ENCODE data around the gene VRK3. TPM values are rescaled to one million over a fixed set of nuclear protein-coding genes. Genes with fewer than 3 reads are reported as not detected.
"Not testable (repeated sequence)": the region's sequence is repeated elsewhere in the genome, so short reads cannot be mapped to it uniquely, and the experiment has no call there.

Gene VRK3
- total RNA-seq, 4 donors from 2014 or later: 26.3 to 67.7 (median 50.0) TPM

DNA sequence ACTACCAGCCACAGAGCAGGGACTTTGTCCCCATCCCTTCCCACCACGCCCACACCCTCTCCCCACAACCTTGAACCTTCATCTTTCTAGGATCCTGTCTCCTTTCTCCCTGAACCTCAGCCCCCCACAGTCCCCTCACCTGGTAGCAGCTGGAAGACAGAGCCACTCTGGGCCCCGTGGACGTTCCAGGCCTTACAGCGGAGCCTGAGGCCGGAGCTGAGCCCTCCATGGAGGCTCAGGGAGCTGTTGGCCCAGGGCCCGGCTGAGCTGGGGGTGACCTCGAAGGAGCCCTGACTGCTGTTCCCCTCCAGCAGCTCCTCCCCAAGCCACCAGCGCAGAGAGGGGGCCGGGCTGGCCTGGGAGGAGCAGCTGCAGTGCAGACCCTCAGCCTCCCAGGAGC, 67.0 kb downstream of the VRK3 start:
- H3K36me3 ChIP-seq; H3K4me3 ChIP-seq; DNase-seq; H3K9me3 ChIP-seq; intact Hi-C loops (cut with DNase I; ENCODE audit: low total_unique reads); H3K27ac ChIP-seq; in situ Hi-C loops (cut with MboI; ENCODE audit: low pct_ligation_motif_present in 1 of 4, low pct_unique_long_range_greater_than_20kb in 1 of 4, low sequenced_read_pairs in 3 of 4): not testable (repeated sequence)
- Histone ChIP-seq H3K27me3 (peaks cover 12% of the 10 kb centered on the region), H3K4me1 (peaks cover 3 to 47% (median 19%) of the 10 kb centered on the region in 4 donors)
- 40 to 45% methylated on average over 1 to 5 of the region's 9 CpGs for WGBS, 2 donors (ENCODE audit: low coverage in 1 of 2)

- no peak for TF ChIP-seq POLR2A (IDR thresholded peaks at IDR 0.05)
- TF ChIP-seq EP300 (IDR thresholded peaks at IDR 0.05; ENCODE audit: low read depth): no peak
- TF ChIP-seq, protein P1, sequence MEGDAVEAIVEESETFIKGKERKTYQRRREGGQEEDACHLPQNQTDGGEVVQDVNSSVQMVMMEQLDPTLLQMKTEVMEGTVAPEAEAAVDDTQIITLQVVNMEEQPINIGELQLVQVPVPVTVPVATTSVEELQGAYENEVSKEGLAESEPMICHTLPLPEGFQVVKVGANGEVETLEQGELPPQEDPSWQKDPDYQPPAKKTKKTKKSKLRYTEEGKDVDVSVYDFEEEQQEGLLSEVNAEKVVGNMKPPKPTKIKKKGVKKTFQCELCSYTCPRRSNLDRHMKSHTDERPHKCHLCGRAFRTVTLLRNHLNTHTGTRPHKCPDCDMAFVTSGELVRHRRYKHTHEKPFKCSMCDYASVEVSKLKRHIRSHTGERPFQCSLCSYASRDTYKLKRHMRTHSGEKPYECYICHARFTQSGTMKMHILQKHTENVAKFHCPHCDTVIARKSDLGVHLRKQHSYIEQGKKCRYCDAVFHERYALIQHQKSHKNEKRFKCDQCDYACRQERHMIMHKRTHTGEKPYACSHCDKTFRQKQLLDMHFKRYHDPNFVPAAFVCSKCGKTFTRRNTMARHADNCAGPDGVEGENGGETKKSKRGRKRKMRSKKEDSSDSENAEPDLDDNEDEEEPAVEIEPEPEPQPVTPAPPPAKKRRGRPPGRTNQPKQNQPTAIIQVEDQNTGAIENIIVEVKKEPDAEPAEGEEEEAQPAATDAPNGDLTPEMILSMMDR (IDR thresholded peaks at IDR 0.05): no peak
- no peak for TF ChIP-seq POLR2AphosphoS5 (IDR thresholded peaks at IDR 0.05)
- Histone ChIP-seq H3K36me3 (no peaks in the 10 kb centered on the region), H3K4me1 (peaks cover 3 to 55% (median 22%) of the 10 kb centered on the region in 4 donors), H3K9me3 (no peaks in the 10 kb centered on the region), H3K27ac (no peak overlapping the region), H3K4me3 (no peak overlapping the region), H3K27me3 (peaks cover 12% of the 10 kb centered on the region)
- WGBS, 2 donors (ENCODE audit: low coverage in 1 of 2): 55 to 61% methylated on average over 9 to 10 of the region's 10 CpGs
- no peak for DNase-seq
- intact Hi-C loops (cut with DNase I; ENCODE audit: low total_unique reads) (no loop called here), in situ Hi-C loops (cut with MboI; ENCODE audit: low pct_ligation_motif_present in 1 of 4, low pct_unique_long_range_greater_than_20kb in 1 of 4, low sequenced_read_pairs in 3 of 4) (no loop called here)
Measured at GRCh38 chr19:49957262-49957915, 67.8 kb downstream of the VRK3 start.

- Histone ChIP-seq H3K36me3 (no peaks in the 10 kb centered on the region), H3K9me3 (no peaks in the 10 kb centered on the region), H3K4me1 (peaks cover 3 to 66% (median 29%) of the 10 kb centered on the region in 4 donors), H3K27ac (peak overlapping the region in 1 of 4 donors; percentile 70), H3K27me3 (peaks cover 12% of the 10 kb centered on the region), H3K4me3 (no peak overlapping the region)
- intact Hi-C loops (cut with DNase I; ENCODE audit: low total_unique reads) (no loop called here), in situ Hi-C loops (cut with MboI; ENCODE audit: low pct_ligation_motif_present in 1 of 4, low pct_unique_long_range_greater_than_20kb in 1 of 4, low sequenced_read_pairs in 3 of 4) (no loop called here)
- 56 to 61% methylated on average over 9 of the region's 9 CpGs for whole genome bisulfite sequencing, 2 donors (ENCODE audit: low coverage in 1 of 2)
- DNase-seq: no peak
- TF ChIP-seq EP300 (IDR thresholded peaks at IDR 0.05; ENCODE audit: low read depth) (no peak), POLR2A (IDR thresholded peaks at IDR 0.05) (no peak), POLR2AphosphoS5 (IDR thresholded peaks at IDR 0.05) (no peak)
- TF ChIP-seq, protein P1 (IDR thresholded peaks at IDR 0.05): no peak
Measured at GRCh38 chr19:49956115-49956495, 69.1 kb downstream of the VRK3 start.

GRCh38 chr19:49954933-49955332, 70.2 kb downstream of the VRK3 start:
- intact Hi-C loops (cut with DNase I; ENCODE audit: low total_unique reads): no loop called here
- peaks cover 12% of the 10 kb centered on the region for H3K27me3 ChIP-seq
- H3K36me3 ChIP-seq: no peaks in the 10 kb centered on the region
- H3K27ac ChIP-seq: peak overlapping the region in 3 of 4 donors; percentile 9 to 70 (median 25)
- in situ Hi-C loops (cut with MboI; ENCODE audit: low pct_ligation_motif_present in 1 of 4, low pct_unique_long_range_greater_than_20kb in 1 of 4, low sequenced_read_pairs in 3 of 4): no loop called here
- no peak overlapping the region for H3K4me3 ChIP-seq
- WGBS, 2 donors (ENCODE audit: low coverage in 1 of 2): 29 to 53% methylated on average over 5 to 11 of the region's 11 CpGs
- peaks cover 3 to 66% (median 30%) of the 10 kb centered on the region in 4 donors for H3K4me1 ChIP-seq
- TF ChIP-seq EP300 (IDR thresholded peaks at IDR 0.05; ENCODE audit: low read depth): no peak
- no peak for TF ChIP-seq POLR2A (IDR thresholded peaks at IDR 0.05)
- no peak for TF ChIP-seq POLR2AphosphoS5 (IDR thresholded peaks at IDR 0.05)
- no peak for DNase-seq
- H3K9me3 ChIP-seq: no peaks in the 10 kb centered on the region

GRCh38 chr19:49954092-49954829, 70.9 kb downstream of the VRK3 start:
- no peaks in the 10 kb centered on the region for H3K36me3 ChIP-seq
- peak overlapping the region in 3 of 4 donors; percentile 9 to 70 (median 50) for H3K27ac ChIP-seq
- H3K27me3 ChIP-seq: peaks cover 12% of the 10 kb centered on the region
- peaks cover 3 to 66% (median 30%) of the 10 kb centered on the region in 4 donors for H3K4me1 ChIP-seq
- intact Hi-C loops (cut with DNase I; ENCODE audit: low total_unique reads) (no loop called here), in situ Hi-C loops (cut with MboI; ENCODE audit: low pct_ligation_motif_present in 1 of 4, low pct_unique_long_range_greater_than_20kb in 1 of 4, low sequenced_read_pairs in 3 of 4) (no loop called here)
- WGBS, 2 donors (ENCODE audit: low coverage in 1 of 2): 27 to 41% methylated on average over 3 to 12 of the region's 12 CpGs
- H3K4me3 ChIP-seq: no peak overlapping the region
- no peaks in the 10 kb centered on the region for H3K9me3 ChIP-seq
- TF ChIP-seq, protein P1 (IDR thresholded peaks at IDR 0.05): no peak
- TF ChIP-seq POLR2A (IDR thresholded peaks at IDR 0.05) (no peak), POLR2AphosphoS5 (IDR thresholded peaks at IDR 0.05) (no peak), EP300 (IDR thresholded peaks at IDR 0.05; ENCODE audit: low read depth) (no peak)
- no peak for DNase-seq

Data from transverse colon (tissue), 4 donors.